A549 (cell line): ENCODE measurements around the gene CYP4B1. TPM values are rescaled to one million over a fixed set of nuclear protein-coding genes. Genes with fewer than 3 reads are reported as not detected.
"Not testable (repeated sequence)": the region's sequence is repeated elsewhere in the genome, so short reads cannot be mapped to it uniquely, and the experiment has no call there.

Experiments
- ATAC-seq, 2 experiments: fragments of 200-7000 bp in 1 of 2; fragments of >200 bp in 1 of 2; cut with Nextera tagmentation in 1 of 2; cut with Tn5 transposase in 1 of 2; 3 replicates each; pipeline versions ENCODE4 v1.8.0 to v1.9.1; 2018 to 2020; ENCODE audit warnings: mild to moderate bottlenecking in 1 of 2, moderate library complexity in 1 of 2
- CTCF ChIA-PET: fragments of 300-600 bp; sonication (Branson Sonifier 250); formaldehyde crosslinking; extraction: SDS; loops from one replicate; lab custom pipeline; 2021; ENCODE audit warnings: antibody characterized with exemption, inconsistent platforms; lab: Yijun Ruan, JAX
- POLR2A ChIA-PET: fragments of 350-600 bp; formaldehyde crosslinking; extraction: SDS; loops from one replicate; lab custom pipeline; 2021; ENCODE audit warnings: antibody characterized with exemption, inconsistent platforms; lab: Yijun Ruan, JAX
- DNase-seq, 2 experiments: peaks; one replicate each; pipeline versions ENCODE4 v3.0.0 to v3.0.0-alpha.2; 2011 to 2016; ENCODE audit warnings: low read depth in 1 of 2, low spot score in 1 of 2
- FAIRE-seq: peaks from 2 replicates; lab custom pipeline; 2011; peaks lifted over from hg19 to GRCh38; lab: Jason Lieb, UNC
- H3K27ac ChIP-seq, 2 experiments: fragments of >200 bp; sonication (Bioruptor Twin); formaldehyde crosslinking; 3 replicates each; pipeline ENCODE4 v1.5.1; 2016 to 2017
- H3K4me1 ChIP-seq: fragments of >200 bp; sonication (Bioruptor Twin); formaldehyde crosslinking; 3 replicates; pipeline ENCODE4 v1.6.1; 2016
- H3K4me2 ChIP-seq: fragments of >200 bp; sonication (Bioruptor Twin); formaldehyde crosslinking; 3 replicates; pipeline ENCODE4 v1.6.1; 2016
- H3K4me3 ChIP-seq: fragments of >200 bp; sonication (Bioruptor Twin); formaldehyde crosslinking; 3 replicates; pipeline ENCODE4 v1.5.1; 2016
- H3K9me3 ChIP-seq: fragments of >200 bp; sonication (Bioruptor Twin); formaldehyde crosslinking; 3 replicates; pipeline ENCODE4 v1.6.1; 2016
- BHLHE40 ChIP-seq: IDR thresholded peaks from 2 replicates; pipeline ENCODE4 v1.6.1; 2012; ENCODE audit warnings: low read depth, low read length, inconsistent platforms
- CBX8 ChIP-seq: fragments of 200-600 bp; sonication (generic); IDR thresholded peaks from 2 replicates; pipeline ENCODE4 v1.6.1; 2016
- CHD4 ChIP-seq: fragments of 200-600 bp; sonication (generic); IDR thresholded peaks from 2 replicates; pipeline ENCODE4 v1.6.1; 2016; ENCODE audit warnings: antibody characterized with exemption, mild to moderate bottlenecking, borderline replicate concordance
- FOSL2 ChIP-seq, 2 experiments: fragments of 450-650 bp in 1 of 2; fragments of >200 bp in 1 of 2; sonication (Bioruptor Twin) in 1 of 2; formaldehyde crosslinking; IDR thresholded peaks; 2 replicates each; pipeline versions ENCODE4 v1.5.0 to v1.6.1; 2016 to 2020; ENCODE audit warnings: mild to moderate bottlenecking in 1 of 2, moderate library complexity in 1 of 2
- HEYL ChIP-seq: fragments of 250-450 bp; sonication (Bioruptor Pico); IDR thresholded peaks from 2 replicates; pipeline ENCODE4 v1.8.0; 2021; ENCODE audit warnings: mild to moderate bottlenecking, moderate library complexity
- MAFK ChIP-seq: fragments of 450-650 bp; IDR thresholded peaks from 2 replicates; pipeline ENCODE4 v1.6.1; 2014; ENCODE audit not compliant: partially characterized antibody
- PHF8 ChIP-seq: fragments of 200-600 bp; sonication (generic); IDR thresholded peaks from 2 replicates; pipeline ENCODE4 v1.6.1; 2016; ENCODE audit warnings: low read depth, mild to moderate bottlenecking, antibody characterized with exemption, moderate library complexity, borderline replicate concordance
- POLR2AphosphoS2 ChIP-seq: conservative IDR thresholded peaks from 2 replicates; pipeline ENCODE4 v1.6.1; 2012; ENCODE audit warnings: low read length, improper control_type of control experiment, inconsistent platforms
- RFX5 ChIP-seq: fragments of 450-650 bp; IDR thresholded peaks from 2 replicates; pipeline ENCODE4 v1.7.1; 2014; ENCODE audit warnings: antibody characterized with exemption, mild to moderate bottlenecking, moderate library complexity
- RNF2 ChIP-seq: fragments of 200-600 bp; sonication (generic); IDR thresholded peaks from 2 replicates; pipeline ENCODE4 v1.6.1; 2016; ENCODE audit warnings: low read depth, mild to moderate bottlenecking, antibody characterized with exemption, moderate library complexity, borderline replicate concordance
- SREBF2 ChIP-seq: fragments of 450-650 bp; IDR thresholded peaks from 2 replicates; pipeline ENCODE4 v1.6.1; 2014; ENCODE audit warnings: mild to moderate bottlenecking, moderate library complexity
- whole genome bisulfite sequencing: methylation state at CpG from one replicate; pipeline ENCODE4 v1.1.6; 2017; ENCODE audit errors: missing lambda C conversion rate; 5-methylcytosine and 5-hydroxymethylcytosine counted together
- polyA plus RNA-seq, 4 experiments: library from polyadenylated mRNA; depleted of rRNA in 3 of 4; stranded (reverse); fragments of >200 nt; fragmentation: RNase III in 1 of 4; extraction: RNeasy Plus Mini Kit Qiagen cat#74134 plus additional on column Dnase treatment in 1 of 4; gene quantifications; 2 replicates in 3 of 4; 3 replicates in 1 of 4; pipeline ENCODE4 v1.2.3, GENCODE V29; 2011 to 2017
- TF ChIP-seq, protein P1 (sequence below): fragments of 450-650 bp; IDR thresholded peaks from 2 replicates; pipeline ENCODE4 v1.6.1; 2014; ENCODE audit warnings: antibody characterized with exemption

Gene CYP4B1
- polyA plus RNA-seq, 2 of the 4 experiments (the other 2 are of a cell fraction), result not detected

DNA sequence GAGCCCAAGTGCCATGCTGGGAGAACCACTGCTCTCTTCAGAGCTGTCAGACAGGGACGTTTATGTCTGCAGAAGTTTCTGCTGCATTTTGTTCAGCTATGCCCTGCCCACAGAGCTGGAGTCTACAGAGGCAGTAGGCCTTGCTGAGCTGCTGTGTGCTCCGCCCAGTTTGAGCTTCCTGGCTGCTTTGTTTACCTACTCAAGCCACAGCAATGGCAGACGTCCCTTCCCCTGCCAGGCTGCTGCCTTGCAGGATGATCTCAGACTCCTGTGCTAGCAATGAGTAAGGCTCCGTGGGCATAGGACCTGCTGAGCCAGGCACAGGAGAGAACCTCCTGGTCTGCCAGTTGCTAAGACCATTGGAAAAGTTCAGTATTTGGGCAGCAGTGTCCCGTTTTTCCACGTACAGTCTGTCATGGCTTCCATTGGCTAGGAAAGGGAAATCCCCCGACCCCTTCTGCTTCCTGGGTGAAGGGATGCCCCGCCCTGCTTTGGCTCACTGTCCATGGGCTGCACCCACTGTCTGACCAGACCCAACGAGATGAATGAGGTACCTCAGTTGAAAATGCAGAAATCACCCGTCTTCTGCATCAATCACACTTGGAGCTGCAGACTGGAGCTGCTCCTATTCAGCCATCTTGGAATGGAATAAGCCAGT is 31.9 kb downstream of the CYP4B1 start:
- CTCF ChIA-PET, result interaction anchor here (0.6 kb wide), 1 partner anchor 762 kb away, joined by 3 read pairs; no protein-coding TSS in a partner anchor
- 7% methylated on average over 8 of the region's 10 CpGs for WGBS
- FAIRE-seq, result no peak
- TF ChIP-seq MAFK, result no peak
- TF ChIP-seq SREBF2, result no peak
- TF ChIP-seq HEYL (CRISPR knock-in tag), result no peak
- no peak for TF ChIP-seq POLR2AphosphoS2
- TF ChIP-seq CBX8, result no peak
- TF ChIP-seq FOSL2 (IDR thresholded peaks at IDR 0.05), result no peak
- TF ChIP-seq FOSL2 (CRISPR knock-in tag; IDR thresholded peaks at IDR 0.05), result no peak
- TF ChIP-seq RNF2, result no peak
- TF ChIP-seq BHLHE40, result no peak
- no peak for TF ChIP-seq RFX5
- TF ChIP-seq, protein P1, sequence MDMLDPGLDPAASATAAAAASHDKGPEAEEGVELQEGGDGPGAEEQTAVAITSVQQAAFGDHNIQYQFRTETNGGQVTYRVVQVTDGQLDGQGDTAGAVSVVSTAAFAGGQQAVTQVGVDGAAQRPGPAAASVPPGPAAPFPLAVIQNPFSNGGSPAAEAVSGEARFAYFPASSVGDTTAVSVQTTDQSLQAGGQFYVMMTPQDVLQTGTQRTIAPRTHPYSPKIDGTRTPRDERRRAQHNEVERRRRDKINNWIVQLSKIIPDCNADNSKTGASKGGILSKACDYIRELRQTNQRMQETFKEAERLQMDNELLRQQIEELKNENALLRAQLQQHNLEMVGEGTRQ, result no peak
- no peak for DNase-seq
- Histone ChIP-seq H3K9me3 (no peaks in the 10 kb centered on the region), H3K4me3 (no peak overlapping the region), H3K4me2 (no peak overlapping the region; the same call in 2 of the 3 replicates), H3K4me1 (no peaks in the 10 kb centered on the region), H3K27ac (no peak overlapping the region)
- POLR2A ChIA-PET, result no interaction called here
- no peak for ATAC-seq

DNA sequence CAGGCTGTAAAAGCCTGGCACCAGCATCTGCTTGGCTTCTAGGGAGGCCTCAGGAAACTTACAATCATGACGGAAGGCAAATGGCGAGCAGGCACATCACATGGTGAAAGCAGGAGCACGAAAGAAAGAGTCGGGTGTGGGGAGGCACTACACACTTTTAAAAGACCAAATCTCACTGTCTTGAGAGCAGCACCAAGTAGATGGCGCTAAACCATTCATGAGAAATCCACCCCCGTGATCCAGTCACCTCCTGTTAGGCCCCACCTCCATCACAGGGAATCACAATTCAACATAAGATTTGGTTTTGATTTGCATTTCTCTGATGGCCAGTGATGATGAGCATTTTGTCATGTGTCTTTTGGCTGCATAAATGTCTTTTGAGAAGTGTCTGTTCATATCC is 36.6 kb downstream of the CYP4B1 start:
- 44% methylated on average over 6 of the region's 6 CpGs for WGBS
- H3K4me3 ChIP-seq, H3K27ac ChIP-seq, H3K4me1 ChIP-seq, POLR2A ChIA-PET, H3K9me3 ChIP-seq, FAIRE-seq, ATAC-seq, H3K4me2 ChIP-seq: not testable (repeated sequence)
- DNase-seq, result peak in 1 of 2 experiments; percentile 4
- CTCF ChIA-PET, result interaction anchor here (0.6 kb wide), 1 partner anchor 12 kb away, joined by 3 read pairs; no protein-coding TSS in a partner anchor

DNA sequence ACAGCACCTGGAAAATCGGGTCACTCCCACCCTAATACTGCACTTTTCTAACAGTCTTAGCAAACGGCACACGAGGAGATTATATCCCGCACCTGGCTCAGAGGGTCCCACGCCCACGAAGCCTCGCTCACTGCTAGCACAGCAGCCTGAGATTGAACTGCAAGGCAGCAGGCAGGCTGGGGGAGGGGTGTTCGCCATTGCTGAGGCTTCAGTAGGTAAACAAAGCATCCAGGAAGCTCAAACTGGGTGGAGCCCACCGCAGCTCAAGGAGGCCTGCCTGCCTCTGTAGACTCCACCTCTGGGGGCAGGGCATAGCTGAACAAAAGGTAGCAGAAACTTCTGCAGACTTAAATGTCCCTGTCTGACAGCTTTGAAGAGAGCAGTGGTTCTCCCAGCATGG is 47.5 kb downstream of the CYP4B1 start:
- H3K9me3 ChIP-seq, H3K27ac ChIP-seq, ATAC-seq, POLR2A ChIA-PET, FAIRE-seq, CTCF ChIA-PET, DNase-seq, H3K4me2 ChIP-seq, H3K4me3 ChIP-seq, H3K4me1 ChIP-seq: not testable (repeated sequence)
- 17% methylated on average over 3 of the region's 9 CpGs for WGBS

DNA sequence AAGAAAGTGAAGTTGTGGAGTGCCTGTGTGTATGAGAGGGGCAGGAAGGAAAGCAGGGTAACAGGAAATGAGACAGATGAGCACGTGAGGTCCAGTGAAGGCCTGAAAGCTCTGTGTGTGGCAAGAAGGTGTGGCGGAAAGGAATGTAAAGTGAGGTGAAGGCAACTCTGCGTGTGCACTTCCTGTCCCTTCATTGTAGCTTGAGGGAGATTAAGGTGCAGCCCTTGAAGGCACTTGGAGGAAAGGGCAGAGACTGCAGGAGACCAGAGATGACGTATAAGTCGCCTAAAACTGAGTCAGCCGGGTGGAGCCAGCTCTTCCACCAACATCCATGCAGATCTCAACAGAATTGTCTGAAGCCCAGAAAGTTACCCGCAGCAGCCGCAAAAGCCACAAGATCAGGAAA is 58.8 kb downstream of the CYP4B1 start:
- H3K27ac ChIP-seq, H3K4me1 ChIP-seq, H3K4me2 ChIP-seq, FAIRE-seq, POLR2A ChIA-PET, CTCF ChIA-PET, H3K4me3 ChIP-seq, H3K9me3 ChIP-seq: not testable (repeated sequence)
- WGBS, result 37% methylated on average over 8 of the region's 8 CpGs
- DNase-seq (peak in 1 of 2 experiments; percentile 5), ATAC-seq (peak in 1 of 2 experiments; percentile 50; a peak in 1 of 6 replicates)

DNA sequence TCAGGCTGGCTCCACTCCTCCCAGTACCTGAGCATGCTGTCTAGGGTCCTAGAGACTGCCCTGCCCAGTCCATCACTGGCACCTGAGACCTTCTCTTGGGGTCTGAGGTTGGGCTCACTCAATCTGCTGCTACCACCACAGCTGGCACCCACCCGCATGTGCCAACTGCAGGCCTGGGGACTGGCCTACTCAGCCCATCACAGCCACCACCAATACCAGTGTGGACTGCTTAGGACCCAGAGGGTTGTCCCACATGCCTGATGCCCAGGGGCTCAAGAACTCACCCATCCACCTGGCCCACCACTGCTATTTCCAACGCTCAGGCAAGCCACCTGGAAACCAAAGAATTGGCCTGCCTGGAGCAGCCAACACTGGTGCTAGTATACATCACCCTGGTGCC is 63.5 kb downstream of the CYP4B1 start:
- POLR2A ChIA-PET, result no interaction called here
- TF ChIP-seq CHD4, result no peak
- TF ChIP-seq HEYL (CRISPR knock-in tag), result no peak
- TF ChIP-seq PHF8, result no peak
- TF ChIP-seq, all 56 proteins: peak for 0
- no peak overlapping the region for H3K27ac ChIP-seq
- no peak for DNase-seq
- ATAC-seq, result no peak
- no peak overlapping the region for H3K4me2 ChIP-seq
- no peak for FAIRE-seq
- CTCF ChIA-PET, result no interaction called here
- no peak overlapping the region for H3K4me3 ChIP-seq
- H3K4me1 ChIP-seq, result no peaks in the 10 kb centered on the region
- WGBS, result no CpG with 5 or more reads among the region's 2 CpGs
- no peaks in the 10 kb centered on the region for H3K9me3 ChIP-seq

Other genes starting within 250 kb of the CYP4B1 start
- not detected in 2 replicates for gene KNCN, start 247.4 kb upstream of the CYP4B1 start, polyA plus RNA-seq (2011; rRNA removed)
- gene KNCN, start 247.4 kb upstream of the CYP4B1 start, polyA plus RNA-seq (2017; fragmentation: RNase III; extraction: RNeasy Plus Mini Kit Qiagen cat#74134 plus additional on column Dnase treatment), result not detected in 3 replicates
- gene MKNK1, start 194.8 kb upstream of the CYP4B1 start, polyA plus RNA-seq (2011; rRNA removed), result 24.2 and 28.4 TPM in 2 replicates
- 19.6 to 21.4 TPM (median 20.8 TPM) in 3 replicates for gene MKNK1, start 194.8 kb upstream of the CYP4B1 start, polyA plus RNA-seq (2017; fragmentation: RNase III; extraction: RNeasy Plus Mini Kit Qiagen cat#74134 plus additional on column Dnase treatment)
- gene MOB3C, start 182.2 kb upstream of the CYP4B1 start, polyA plus RNA-seq (2011; rRNA removed), result 2.6 and 3.8 TPM in 2 replicates
- 2.4 to 2.9 TPM (median 2.7 TPM) in 3 replicates for gene MOB3C, start 182.2 kb upstream of the CYP4B1 start, polyA plus RNA-seq (2017; fragmentation: RNase III; extraction: RNeasy Plus Mini Kit Qiagen cat#74134 plus additional on column Dnase treatment)
- 63.7 and 74.1 TPM in 2 replicates for gene ATPAF1, start 130.7 kb upstream of the CYP4B1 start, polyA plus RNA-seq (2011; rRNA removed)
- 28.9 to 33.9 TPM (median 31.7 TPM) in 3 replicates for gene ATPAF1, start 130.7 kb upstream of the CYP4B1 start, polyA plus RNA-seq (2017; fragmentation: RNase III; extraction: RNeasy Plus Mini Kit Qiagen cat#74134 plus additional on column Dnase treatment)
- gene TEX38, start 127.2 kb upstream of the CYP4B1 start, polyA plus RNA-seq (2011; rRNA removed), result 0.12 TPM in 1 of 2 replicates, not detected in the other
- not detected in 3 replicates for gene TEX38, start 127.2 kb upstream of the CYP4B1 start, polyA plus RNA-seq (2017; fragmentation: RNase III; extraction: RNeasy Plus Mini Kit Qiagen cat#74134 plus additional on column Dnase treatment)
- gene EFCAB14, start 79.9 kb upstream of the CYP4B1 start, polyA plus RNA-seq (2011; rRNA removed), result 41.4 and 42.9 TPM in 2 replicates
- 16.7 to 18.5 TPM (median 18.0 TPM) in 3 replicates for gene EFCAB14, start 79.9 kb upstream of the CYP4B1 start, polyA plus RNA-seq (2017; fragmentation: RNase III; extraction: RNeasy Plus Mini Kit Qiagen cat#74134 plus additional on column Dnase treatment)
- gene CYP4A11, start 142.4 kb downstream of the CYP4B1 start, polyA plus RNA-seq (2011; rRNA removed), result not detected in 2 replicates
- gene CYP4A11, start 142.4 kb downstream of the CYP4B1 start, polyA plus RNA-seq (2017; fragmentation: RNase III; extraction: RNeasy Plus Mini Kit Qiagen cat#74134 plus additional on column Dnase treatment), result not detected in 3 replicates
- not detected in 2 replicates for gene CYP4X1, start 224.6 kb downstream of the CYP4B1 start, polyA plus RNA-seq (2011; rRNA removed)
- 0.05 TPM in 1 of 3 replicates, not detected in the others for gene CYP4X1, start 224.6 kb downstream of the CYP4B1 start, polyA plus RNA-seq (2017; fragmentation: RNase III; extraction: RNeasy Plus Mini Kit Qiagen cat#74134 plus additional on column Dnase treatment)